ENCODE measurements around the gene UPF2.
"Not testable (repeated sequence)": the region's sequence is repeated elsewhere in the genome, so short reads cannot be mapped to it uniquely, and the experiment has no call there.

The UPF2 gene

DNA sequence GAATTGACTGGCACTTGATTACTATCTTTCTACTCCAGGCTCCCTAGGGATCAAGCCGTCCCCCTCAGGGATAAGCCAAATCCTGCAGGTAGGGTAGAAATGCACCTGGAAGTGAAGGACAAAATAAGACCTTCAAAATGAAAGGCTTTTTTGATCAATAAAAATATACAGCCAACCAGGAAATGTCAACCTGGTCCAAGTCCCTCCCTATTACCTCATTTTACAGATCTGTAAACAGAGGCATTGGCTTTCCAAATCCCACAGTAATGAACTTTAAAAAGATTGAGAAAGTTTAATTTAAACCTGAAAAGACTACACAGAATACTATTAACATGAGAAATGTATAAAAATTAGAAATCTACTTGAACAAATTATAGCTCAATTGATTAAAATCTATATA is 53.7 kb downstream of the UPF2 start:
- Histone ChIP-seq H3K9me3 (no peaks in the 10 kb centered on the region), H3K27me3 (no peaks in the 10 kb centered on the region), H3K36me3 (peaks cover 4% of the 10 kb centered on the region; the same call in 1 of the 2 replicates), H3K4me1 (no peaks in the 10 kb centered on the region), H3K4me3 (ENCODE audit: low read depth, low read length) (no peak overlapping the region)
- DNase-seq, result no peak
- TF ChIP-seq, protein P1, sequence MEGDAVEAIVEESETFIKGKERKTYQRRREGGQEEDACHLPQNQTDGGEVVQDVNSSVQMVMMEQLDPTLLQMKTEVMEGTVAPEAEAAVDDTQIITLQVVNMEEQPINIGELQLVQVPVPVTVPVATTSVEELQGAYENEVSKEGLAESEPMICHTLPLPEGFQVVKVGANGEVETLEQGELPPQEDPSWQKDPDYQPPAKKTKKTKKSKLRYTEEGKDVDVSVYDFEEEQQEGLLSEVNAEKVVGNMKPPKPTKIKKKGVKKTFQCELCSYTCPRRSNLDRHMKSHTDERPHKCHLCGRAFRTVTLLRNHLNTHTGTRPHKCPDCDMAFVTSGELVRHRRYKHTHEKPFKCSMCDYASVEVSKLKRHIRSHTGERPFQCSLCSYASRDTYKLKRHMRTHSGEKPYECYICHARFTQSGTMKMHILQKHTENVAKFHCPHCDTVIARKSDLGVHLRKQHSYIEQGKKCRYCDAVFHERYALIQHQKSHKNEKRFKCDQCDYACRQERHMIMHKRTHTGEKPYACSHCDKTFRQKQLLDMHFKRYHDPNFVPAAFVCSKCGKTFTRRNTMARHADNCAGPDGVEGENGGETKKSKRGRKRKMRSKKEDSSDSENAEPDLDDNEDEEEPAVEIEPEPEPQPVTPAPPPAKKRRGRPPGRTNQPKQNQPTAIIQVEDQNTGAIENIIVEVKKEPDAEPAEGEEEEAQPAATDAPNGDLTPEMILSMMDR (IDR thresholded peaks at IDR 0.05; ENCODE audit: low read depth, low read length), result no peak

GRCh38 chr10:11986593-11987216 is 55.9 kb downstream of the UPF2 start:
- Histone ChIP-seq H3K4me3 (ENCODE audit: low read depth, low read length) (no peak overlapping the region), H3K4me1 (no peaks in the 10 kb centered on the region), H3K36me3 (peaks cover 4% of the 10 kb centered on the region; the same call in 1 of the 2 replicates), H3K9me3 (no peaks in the 10 kb centered on the region), H3K27me3 (no peaks in the 10 kb centered on the region)
- peak; percentile 75 for DNase-seq
- TF ChIP-seq, protein P1 (IDR thresholded peaks at IDR 0.05; ENCODE audit: low read depth, low read length), result peak; percentile 93

DNA sequence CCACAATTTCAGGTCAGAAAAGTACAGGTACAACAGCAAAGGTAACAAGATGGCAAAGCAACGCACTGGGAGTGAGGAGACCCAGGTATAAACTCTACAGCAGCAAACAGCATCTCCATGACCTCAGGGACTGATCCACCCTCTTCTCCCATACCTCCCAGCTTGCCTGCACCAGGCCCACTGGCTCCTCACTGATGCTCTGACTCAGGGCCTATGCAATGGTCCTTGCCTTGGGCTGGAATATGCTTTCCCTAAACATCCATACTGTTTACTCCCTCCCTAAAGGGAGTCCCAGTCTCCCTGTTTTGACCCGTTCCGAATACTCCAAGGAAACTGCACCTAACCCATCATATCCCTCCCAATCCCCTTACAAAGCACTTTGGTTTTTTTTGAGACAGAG is 60.4 kb downstream of the UPF2 start:
- peaks cover 7% of the 10 kb centered on the region; the same call in 1 of the 2 replicates for H3K36me3 ChIP-seq
- TF ChIP-seq, protein P1 (IDR thresholded peaks at IDR 0.05; ENCODE audit: low read depth, low read length), result no peak
- H3K27me3 ChIP-seq, result no peaks in the 10 kb centered on the region
- H3K4me3 ChIP-seq (ENCODE audit: low read depth, low read length), result no peak overlapping the region
- H3K4me1 ChIP-seq, result no peaks in the 10 kb centered on the region
- DNase-seq, result no peak
- no peaks in the 10 kb centered on the region for H3K9me3 ChIP-seq

- no peaks in the 10 kb centered on the region for H3K27me3 ChIP-seq
- H3K4me3 ChIP-seq (ENCODE audit: low read depth, low read length), result no peak overlapping the region
- TF ChIP-seq, protein P1 (IDR thresholded peaks at IDR 0.05; ENCODE audit: low read depth, low read length), result no peak
- DNase-seq, result no peak
- H3K4me1 ChIP-seq, result no peaks in the 10 kb centered on the region
- peaks cover 4% of the 10 kb centered on the region for H3K9me3 ChIP-seq
- peaks cover 6% of the 10 kb centered on the region; the same call in 1 of the 2 replicates for H3K36me3 ChIP-seq
These were observed 66.8 kb downstream of the UPF2 start for GRCh38 chr10:11975795-11976194.

DNA sequence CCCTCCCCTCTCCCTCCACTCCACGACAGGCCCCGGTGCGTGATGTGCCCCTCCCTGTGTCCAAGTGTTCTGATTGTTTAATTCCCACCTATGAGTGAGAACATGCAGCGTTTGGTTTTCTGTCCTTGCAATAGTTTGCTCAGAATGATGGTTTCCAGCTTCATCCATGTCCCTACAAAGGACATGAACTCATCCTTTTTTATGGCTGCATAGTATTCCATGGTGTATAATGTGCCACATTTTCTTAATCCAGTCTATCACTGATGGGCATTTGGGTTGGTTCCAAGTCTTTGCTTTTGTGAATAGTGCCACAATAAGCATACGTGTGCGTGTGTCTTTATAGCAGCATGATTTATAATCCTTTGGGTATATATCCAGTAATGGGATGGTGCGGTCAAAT is 70.1 kb downstream of the UPF2 start:
- not testable (repeated sequence) for H3K27me3 ChIP-seq, DNase-seq, H3K36me3 ChIP-seq

GRCh38 chr10:11962176-11962575 is 80.4 kb downstream of the UPF2 start:
- Histone ChIP-seq H3K4me1 (no peaks in the 10 kb centered on the region), H3K27me3 (no peaks in the 10 kb centered on the region), H3K36me3 (peaks cover 37% of the 10 kb centered on the region), H3K9me3 (no peaks in the 10 kb centered on the region), H3K4me3 (ENCODE audit: low read depth, low read length) (no peak overlapping the region)
- TF ChIP-seq, protein P1 (IDR thresholded peaks at IDR 0.05; ENCODE audit: low read depth, low read length), result no peak
- DNase-seq, result no peak

More for the DNA sequence above, 70.1 kb downstream of the UPF2 start:
- H3K9me3 ChIP-seq; H3K4me3 ChIP-seq (ENCODE audit: low read depth, low read length); H3K4me1 ChIP-seq: not testable (repeated sequence)
